Measurements from ENCODE around the gene UNC5C.

GRCh38 chr4:95510877-95511276 lies 37.9 kb downstream of the UNC5C start:
- no peak for TF ChIP-seq CTCF (IDR thresholded peaks at IDR 0.05)
- TF ChIP-seq POLR2A (IDR thresholded peaks at IDR 0.05) = no peak
